GM12865 (cell line): ENCODE data around the gene ELP2.

Experiments
- DNase-seq: peaks from one replicate; pipeline ENCODE4 v3.0.0; 2010; ENCODE audit warnings: low read depth
- H3K4me3 ChIP-seq: 2 replicates; pipeline ENCODE4 v1.5.1; 2011; ENCODE audit warnings: mild to moderate bottlenecking, low read depth, low read length, control low read depth
- TF ChIP-seq, protein P1 (sequence below): IDR thresholded peaks from 2 replicates; pipeline ENCODE4 v1.5.1; 2011; ENCODE audit warnings: low read length, control low read depth, low read depth, inconsistent platforms; ENCODE audit not compliant: insufficient read depth; ENCODE audit errors: missing control alignments

Gene ELP2

DNA sequence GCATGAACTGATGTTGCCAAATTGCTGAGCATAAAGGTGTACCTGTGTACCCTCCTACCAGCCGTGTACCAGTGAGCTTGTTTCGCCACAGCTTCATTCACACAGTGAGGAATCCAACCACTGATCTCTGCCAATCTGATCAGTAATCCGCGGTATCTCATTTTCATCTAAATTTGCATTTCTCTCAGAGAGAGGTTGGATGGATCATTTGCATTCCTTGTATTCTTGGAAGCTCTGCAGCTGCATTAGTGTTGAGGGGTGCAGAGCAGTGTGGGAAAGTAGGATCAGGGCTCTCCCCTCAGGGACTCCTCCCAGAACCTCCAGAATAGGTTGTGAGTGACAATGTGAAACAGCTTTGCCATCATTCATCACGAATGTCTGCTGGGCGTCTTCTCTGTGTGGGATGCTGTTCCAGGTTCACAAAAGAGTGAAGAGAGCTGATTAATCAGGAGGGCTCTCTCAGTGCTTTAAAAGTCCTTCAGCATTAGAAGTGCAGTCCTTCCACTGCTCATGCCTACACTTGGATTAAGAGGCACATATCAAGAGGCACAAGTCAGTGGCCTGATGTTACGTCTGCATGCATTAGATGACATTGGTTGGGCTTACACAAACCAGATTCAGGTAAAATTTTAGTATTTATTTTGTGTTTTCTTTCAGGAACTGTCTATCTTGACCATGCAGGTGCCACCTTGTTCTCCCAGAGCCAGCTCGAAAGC lies 65.1 kb downstream of the ELP2 start:
- DNase-seq = no peak
- H3K4me3 ChIP-seq = no peak overlapping the region
- TF ChIP-seq, protein P1, sequence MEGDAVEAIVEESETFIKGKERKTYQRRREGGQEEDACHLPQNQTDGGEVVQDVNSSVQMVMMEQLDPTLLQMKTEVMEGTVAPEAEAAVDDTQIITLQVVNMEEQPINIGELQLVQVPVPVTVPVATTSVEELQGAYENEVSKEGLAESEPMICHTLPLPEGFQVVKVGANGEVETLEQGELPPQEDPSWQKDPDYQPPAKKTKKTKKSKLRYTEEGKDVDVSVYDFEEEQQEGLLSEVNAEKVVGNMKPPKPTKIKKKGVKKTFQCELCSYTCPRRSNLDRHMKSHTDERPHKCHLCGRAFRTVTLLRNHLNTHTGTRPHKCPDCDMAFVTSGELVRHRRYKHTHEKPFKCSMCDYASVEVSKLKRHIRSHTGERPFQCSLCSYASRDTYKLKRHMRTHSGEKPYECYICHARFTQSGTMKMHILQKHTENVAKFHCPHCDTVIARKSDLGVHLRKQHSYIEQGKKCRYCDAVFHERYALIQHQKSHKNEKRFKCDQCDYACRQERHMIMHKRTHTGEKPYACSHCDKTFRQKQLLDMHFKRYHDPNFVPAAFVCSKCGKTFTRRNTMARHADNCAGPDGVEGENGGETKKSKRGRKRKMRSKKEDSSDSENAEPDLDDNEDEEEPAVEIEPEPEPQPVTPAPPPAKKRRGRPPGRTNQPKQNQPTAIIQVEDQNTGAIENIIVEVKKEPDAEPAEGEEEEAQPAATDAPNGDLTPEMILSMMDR = no peak

DNA sequence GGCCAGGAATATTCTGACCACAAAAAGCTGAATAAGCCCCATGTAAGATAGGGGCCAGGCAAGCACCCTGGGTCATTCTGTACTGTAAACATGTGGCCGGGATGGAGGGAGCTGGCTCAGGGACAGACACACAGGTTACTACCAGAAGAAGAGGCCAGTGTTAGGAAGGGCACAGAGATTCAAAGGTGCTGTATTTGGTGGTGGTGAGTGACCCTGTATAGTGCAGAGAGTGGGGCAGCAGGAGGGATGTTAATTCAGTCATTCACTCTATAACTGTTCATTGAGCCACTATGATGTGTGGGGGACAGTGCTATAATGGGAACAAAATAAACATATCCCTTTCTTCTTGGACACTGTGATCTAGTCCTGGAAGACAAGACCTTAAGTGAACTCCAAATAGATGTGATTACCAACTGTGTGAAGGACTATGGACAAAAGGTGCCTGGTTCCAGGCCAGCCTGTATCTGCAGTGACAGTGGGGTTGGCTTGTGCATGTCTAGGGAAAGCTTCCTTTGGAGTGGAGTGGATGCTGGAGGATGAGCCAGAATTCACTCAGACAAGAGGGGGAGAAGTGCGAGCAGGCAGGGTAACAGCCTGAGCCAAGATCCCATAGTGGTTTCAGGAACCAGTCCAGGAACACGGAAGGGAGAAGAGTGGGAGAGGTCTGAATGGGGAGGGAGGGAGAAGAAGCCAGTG lies 65.9 kb downstream of the ELP2 start:
- H3K4me3 ChIP-seq = no peak overlapping the region
- TF ChIP-seq, protein P1 = no peak
- no peak for DNase-seq

DNA sequence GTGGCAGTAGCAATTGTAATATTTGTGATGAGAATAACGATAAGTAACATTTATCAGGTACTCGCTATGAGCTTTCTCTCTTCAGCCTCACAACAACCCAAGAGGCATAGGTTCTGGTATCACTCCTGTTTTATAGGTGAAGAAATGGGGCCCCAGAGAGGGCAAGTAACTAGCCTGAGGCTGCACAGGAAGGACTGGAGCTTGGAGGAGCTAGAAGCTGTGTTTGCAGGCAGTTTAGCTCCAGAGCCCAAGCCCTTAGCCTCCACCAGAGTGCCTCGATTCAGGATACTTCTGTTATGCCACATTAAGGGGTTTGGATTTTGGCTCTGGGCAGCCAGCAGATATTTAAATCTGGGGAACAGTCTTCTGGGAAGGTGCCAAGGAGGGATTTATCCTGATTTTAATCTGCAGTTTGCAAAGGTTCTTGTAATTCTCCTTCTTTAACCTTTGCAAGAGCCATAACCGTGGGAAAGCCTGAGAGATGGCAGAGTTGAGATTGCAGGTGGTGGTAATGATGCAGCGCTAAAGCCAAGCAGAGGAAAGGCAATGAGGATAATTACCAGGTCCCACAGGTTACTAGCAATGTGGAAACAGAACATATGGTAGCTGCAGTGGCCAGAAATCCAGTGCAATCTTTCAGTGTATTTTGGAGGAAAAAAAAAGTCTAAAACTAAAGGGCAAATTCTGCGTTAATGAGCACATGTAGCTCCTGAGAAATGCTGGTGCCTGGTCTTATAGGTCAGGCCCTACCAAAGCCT lies 66.7 kb downstream of the ELP2 start:
- no peak for DNase-seq
- no peak overlapping the region for H3K4me3 ChIP-seq
- TF ChIP-seq, protein P1 = no peak

DNA sequence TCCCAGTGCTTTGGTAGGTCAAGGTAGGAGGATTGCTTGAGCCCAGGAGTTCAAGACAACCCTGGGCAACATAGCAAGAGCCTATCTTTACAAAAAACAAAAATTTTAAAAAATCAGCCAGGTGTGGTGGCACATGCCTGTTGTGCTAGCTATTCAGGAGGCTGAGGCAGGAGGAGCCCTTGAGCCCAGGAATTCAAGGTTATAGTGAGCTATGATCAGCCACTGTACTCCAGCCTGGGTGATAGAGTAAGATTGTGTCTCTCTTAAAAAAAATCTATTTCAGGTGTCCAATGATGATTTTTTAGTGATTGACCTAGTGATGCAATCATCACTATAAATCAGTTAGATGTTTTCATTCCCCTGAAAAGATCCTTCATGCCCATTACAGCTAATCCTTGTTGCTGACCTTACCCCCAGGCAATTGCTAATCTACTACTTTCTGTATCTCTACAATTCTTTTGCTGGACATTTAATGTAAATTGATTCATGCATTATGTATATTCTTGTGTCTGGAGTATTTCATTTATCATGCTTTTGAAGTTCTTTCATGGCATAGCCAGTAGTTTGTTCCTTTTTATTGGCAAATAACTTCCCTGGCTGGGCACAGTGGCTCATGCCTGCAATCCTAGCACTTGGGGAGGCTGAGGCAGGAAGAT lies 67.9 kb downstream of the ELP2 start:
- TF ChIP-seq, protein P1 = no peak
- DNase-seq = no peak
- H3K4me3 ChIP-seq = no peak overlapping the region

DNA sequence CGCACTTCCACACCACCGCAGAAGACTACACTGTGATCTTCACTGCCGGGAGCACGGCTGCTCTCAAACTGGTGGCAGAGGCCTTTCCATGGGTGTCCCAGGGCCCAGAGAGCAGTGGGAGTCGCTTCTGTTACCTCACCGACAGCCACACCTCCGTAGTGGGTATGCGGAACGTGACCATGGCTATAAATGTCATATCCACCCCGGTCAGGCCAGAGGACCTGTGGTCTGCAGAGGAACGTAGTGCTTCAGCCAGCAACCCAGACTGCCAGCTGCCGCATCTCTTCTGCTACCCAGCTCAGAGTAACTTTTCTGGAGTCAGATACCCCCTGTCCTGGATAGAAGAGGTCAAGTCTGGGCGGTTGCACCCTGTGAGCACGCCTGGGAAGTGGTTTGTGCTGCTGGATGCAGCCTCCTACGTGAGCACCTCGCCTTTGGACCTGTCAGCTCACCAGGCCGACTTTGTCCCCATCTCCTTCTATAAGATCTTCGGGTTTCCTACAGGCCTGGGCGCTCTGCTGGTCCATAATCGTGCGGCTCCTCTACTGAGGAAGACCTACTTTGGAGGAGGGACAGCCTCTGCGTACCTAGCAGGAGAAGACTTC lies 70.1 kb downstream of the ELP2 start:
- TF ChIP-seq, protein P1 = no peak
- no peak for DNase-seq
- no peak overlapping the region for H3K4me3 ChIP-seq

DNA sequence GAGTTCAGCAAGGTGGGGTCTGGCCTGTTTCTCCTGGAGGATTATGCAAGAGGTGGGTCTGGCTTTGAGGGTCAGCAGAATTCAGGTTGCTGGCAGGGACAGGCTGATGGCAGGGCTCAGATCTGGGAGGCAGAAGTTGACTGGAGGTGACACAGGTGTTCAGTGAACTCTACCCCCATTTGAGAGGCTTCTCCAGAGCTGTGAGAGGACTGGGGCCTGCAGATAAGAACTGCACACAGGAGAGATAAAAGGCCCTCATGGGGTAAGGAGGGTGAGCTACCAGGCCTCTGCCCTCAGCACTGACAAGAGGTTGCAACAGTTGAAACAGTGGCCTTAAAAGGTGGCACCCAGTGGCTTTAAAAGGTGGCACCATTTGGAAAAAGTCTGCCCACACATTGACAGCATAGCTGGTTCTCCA lies 70.7 kb downstream of the ELP2 start:
- no peak for DNase-seq
- TF ChIP-seq, protein P1 = no peak

More for the DNA sequence above, 70.7 kb downstream of the ELP2 start:
- no peak overlapping the region for H3K4me3 ChIP-seq
